Measurements from ENCODE around the gene OR2T1. TPM values are rescaled to one million over a fixed set of nuclear protein-coding genes. Genes with fewer than 3 reads are reported as not detected.

OR2T1 gene
- total RNA-seq, 1 donor from 2014 or later, result not detected

GRCh38 chr1:248388426-248388825 lies 14.4 kb upstream of the OR2T1 start:
- H3K9me3 Mint-ChIP-seq (ENCODE audit: unreplicated experiment), result no peaks in the 10 kb centered on the region
- H3K27me3 Mint-ChIP-seq (ENCODE audit: low read depth, unreplicated experiment), result no peaks in the 10 kb centered on the region
- Histone ChIP-seq H2AFZ (ENCODE audit: low read depth, low read length) (no peak overlapping the region), H3K9me3 (ENCODE audit: insufficient read depth, low read depth, low read length) (peaks cover 8% of the 10 kb centered on the region), H3K27ac (ENCODE audit: low read depth, low read length) (no peak overlapping the region), H3K9ac (ENCODE audit: low read length) (no peak overlapping the region), H3K79me2 (ENCODE audit: insufficient read depth, low read length) (no peaks in the 10 kb centered on the region), H3K4me1 (ENCODE audit: insufficient read depth, low read length) (no peaks in the 10 kb centered on the region), H3K4me3 (ENCODE audit: insufficient read depth, low read depth, low read length) (no peak overlapping the region), H3K36me3 (ENCODE audit: insufficient read depth, low read length) (no peaks in the 10 kb centered on the region), H4K20me1 (ENCODE audit: insufficient read depth, low read length) (no peaks in the 10 kb centered on the region), H3K27me3 (ENCODE audit: insufficient read depth, low read length) (no peaks in the 10 kb centered on the region), H3K4me2 (ENCODE audit: low read length) (no peak overlapping the region)
- TF ChIP-seq CTCF (IDR thresholded peaks at IDR 0.05; ENCODE audit: insufficient read depth, low read depth, low read length) (no peak), EZH2 (IDR thresholded peaks at IDR 0.05; ENCODE audit: insufficient read depth, low read length) (no peak)
- FAIRE-seq, result no peak
- no peak overlapping the region for H3K27ac Mint-ChIP-seq (ENCODE audit: unreplicated experiment)
- H3K36me3 Mint-ChIP-seq (ENCODE audit: low read depth, unreplicated experiment), result no peaks in the 10 kb centered on the region
- H3K4me1 Mint-ChIP-seq (ENCODE audit: low read depth, unreplicated experiment), result no peaks in the 10 kb centered on the region
- no peak overlapping the region for H3K4me3 Mint-ChIP-seq (ENCODE audit: unreplicated experiment)
- no peak for DNase-seq (ENCODE audit: low read depth)

- Histone ChIP-seq H2AFZ (ENCODE audit: low read depth, low read length) (no peak overlapping the region), H3K36me3 (ENCODE audit: insufficient read depth, low read length) (no peaks in the 10 kb centered on the region), H3K9ac (ENCODE audit: low read length) (no peak overlapping the region), H3K4me2 (ENCODE audit: low read length) (no peak overlapping the region), H3K79me2 (ENCODE audit: insufficient read depth, low read length) (no peaks in the 10 kb centered on the region), H3K27ac (ENCODE audit: low read depth, low read length) (no peak overlapping the region), H3K4me3 (ENCODE audit: insufficient read depth, low read depth, low read length) (no peak overlapping the region), H3K4me1 (ENCODE audit: insufficient read depth, low read length) (no peaks in the 10 kb centered on the region), H3K27me3 (ENCODE audit: insufficient read depth, low read length) (no peaks in the 10 kb centered on the region), H3K9me3 (ENCODE audit: insufficient read depth, low read depth, low read length) (peaks cover 4% of the 10 kb centered on the region), H4K20me1 (ENCODE audit: insufficient read depth, low read length) (no peaks in the 10 kb centered on the region)
- Mint-ChIP-seq H3K4me3 (ENCODE audit: unreplicated experiment) (no peak overlapping the region), H3K9me3 (ENCODE audit: unreplicated experiment) (no peaks in the 10 kb centered on the region), H3K4me1 (ENCODE audit: low read depth, unreplicated experiment) (no peaks in the 10 kb centered on the region), H3K27me3 (ENCODE audit: low read depth, unreplicated experiment) (no peaks in the 10 kb centered on the region), H3K36me3 (ENCODE audit: low read depth, unreplicated experiment) (no peaks in the 10 kb centered on the region), H3K27ac (ENCODE audit: unreplicated experiment) (no peak overlapping the region)
- no peak for FAIRE-seq
- no peak for TF ChIP-seq EZH2 (IDR thresholded peaks at IDR 0.05; ENCODE audit: insufficient read depth, low read length)
- no peak for TF ChIP-seq CTCF (IDR thresholded peaks at IDR 0.05; ENCODE audit: insufficient read depth, low read depth, low read length)
- DNase-seq (ENCODE audit: low read depth), result no peak
These were observed 9.8 kb upstream of the OR2T1 start for GRCh38 chr1:248393050-248393449.

GRCh38 chr1:248404024-248404423 lies 1.2 kb downstream of the OR2T1 start:
- no peak overlapping the region for H3K27ac Mint-ChIP-seq (ENCODE audit: unreplicated experiment)
- no peaks in the 10 kb centered on the region for H4K20me1 ChIP-seq (ENCODE audit: insufficient read depth, low read length)
- H3K9me3 ChIP-seq (ENCODE audit: insufficient read depth, low read depth, low read length), result peaks cover 10% of the 10 kb centered on the region
- H3K4me2 ChIP-seq (ENCODE audit: low read length), result no peak overlapping the region
- H3K79me2 ChIP-seq (ENCODE audit: insufficient read depth, low read length), result no peaks in the 10 kb centered on the region
- no peak overlapping the region for H3K4me3 Mint-ChIP-seq (ENCODE audit: unreplicated experiment)
- H3K4me1 ChIP-seq (ENCODE audit: insufficient read depth, low read length), result no peaks in the 10 kb centered on the region
- H3K27ac ChIP-seq (ENCODE audit: low read depth, low read length), result no peak overlapping the region
- no peak overlapping the region for H2AFZ ChIP-seq (ENCODE audit: low read depth, low read length)
- no peaks in the 10 kb centered on the region for H3K27me3 ChIP-seq (ENCODE audit: insufficient read depth, low read length)
- no peaks in the 10 kb centered on the region for H3K27me3 Mint-ChIP-seq (ENCODE audit: low read depth, unreplicated experiment)
- H3K9me3 Mint-ChIP-seq (ENCODE audit: unreplicated experiment), result peaks cover 9% of the 10 kb centered on the region
- no peak for DNase-seq (ENCODE audit: low read depth)
- H3K4me1 Mint-ChIP-seq (ENCODE audit: low read depth, unreplicated experiment), result no peaks in the 10 kb centered on the region
- no peaks in the 10 kb centered on the region for H3K36me3 ChIP-seq (ENCODE audit: insufficient read depth, low read length)
- no peak overlapping the region for H3K4me3 ChIP-seq (ENCODE audit: insufficient read depth, low read depth, low read length)
- peak; percentile 92 for FAIRE-seq
- TF ChIP-seq CTCF (IDR thresholded peaks at IDR 0.05; ENCODE audit: insufficient read depth, low read depth, low read length) (no peak), EZH2 (IDR thresholded peaks at IDR 0.05; ENCODE audit: insufficient read depth, low read length) (no peak)
- H3K9ac ChIP-seq (ENCODE audit: low read length), result no peak overlapping the region
- no peaks in the 10 kb centered on the region for H3K36me3 Mint-ChIP-seq (ENCODE audit: low read depth, unreplicated experiment)

Measured in astrocyte (in vitro differentiated cells and primary cell).